MM.1S (cell line): ENCODE results near the gene TBL1X.

Source experiments
- CTCF ChIP-seq: fragments of 300-600 bp; sonication (generic); IDR thresholded peaks from 2 replicates; pipeline ENCODE4 v1.5.1; 2016; ENCODE audit warnings: antibody characterized with exemption, low read length, mixed read lengths
- EZH2phosphoT487 ChIP-seq: fragments of 300-600 bp; sonication (generic); IDR thresholded peaks from 2 replicates; pipeline ENCODE4 v1.6.1; 2018; ENCODE audit warnings: antibody characterized with exemption, low read length

- TF ChIP-seq CTCF (no peak), EZH2phosphoT487 (no peak)
Observed at GRCh38 chrX:9488586-9488985, 23.7 kb downstream of the TBL1X start.
